Fibroblast of lung (primary cell): Measurements from ENCODE around the gene TEX35. TPM values are rescaled to one million over a fixed set of nuclear protein-coding genes. Genes with fewer than 3 reads are reported as not detected.

Source experiments
- DNase-seq, 2 donors: peaks; one replicate each; pipeline versions ENCODE4 v3.0.0 to v3.0.0-alpha.2; 2010; ENCODE audit warnings: low read depth in 2 of 2
- H2AFZ ChIP-seq: 2 replicates; pipeline ENCODE4 v1.5.1; 2012; ENCODE audit warnings: low read length, control low read depth, inconsistent platforms
- H3K27ac ChIP-seq: 2 replicates; pipeline ENCODE4 v1.5.1; 2011; ENCODE audit warnings: low read length, control low read depth; ENCODE audit not compliant: insufficient read depth
- H3K27me3 ChIP-seq: 2 replicates; pipeline ENCODE4 v1.5.1; 2011; ENCODE audit warnings: mild to moderate bottlenecking, low read length; ENCODE audit not compliant: control insufficient read depth, insufficient read depth
- H3K36me3 ChIP-seq: 2 replicates; pipeline ENCODE4 v1.5.1; 2011; ENCODE audit warnings: low read length; ENCODE audit not compliant: control insufficient read depth, insufficient read depth
- H3K4me1 ChIP-seq: 2 replicates; pipeline ENCODE4 v1.5.1; 2011; ENCODE audit warnings: low read length; ENCODE audit not compliant: control insufficient read depth, insufficient read depth; ENCODE audit errors: extremely low read depth
- H3K4me2 ChIP-seq: 2 replicates; pipeline ENCODE4 v1.5.1; 2011; ENCODE audit warnings: low read length, control low read depth; ENCODE audit not compliant: insufficient read depth; ENCODE audit errors: extremely low read depth
- H3K4me3 ChIP-seq, 4 experiments: fragments of 200-600 bp in 1 of 4; sonication (generic) in 1 of 4; replicated peaks in 1 of 4; 2 replicates each; pipeline ENCODE4 v1.5.1; 2011 to 2016; ENCODE audit warnings: low read length in 4 of 4, low read depth in 3 of 4, mild to moderate bottlenecking in 3 of 4, control low read depth in 2 of 4, inconsistent platforms in 1 of 4, mixed read lengths in 1 of 4; ENCODE audit not compliant: insufficient read depth in 1 of 4; ENCODE audit errors: control extremely low read depth in 1 of 4
- H3K79me2 ChIP-seq: 2 replicates; pipeline ENCODE4 v1.5.1; 2012; ENCODE audit warnings: mild to moderate bottlenecking, low read length, inconsistent platforms; ENCODE audit not compliant: control insufficient read depth, insufficient read depth
- H3K9ac ChIP-seq: 2 replicates; pipeline ENCODE4 v1.5.1; 2011; ENCODE audit warnings: mild to moderate bottlenecking, low read length, control low read depth; ENCODE audit not compliant: insufficient read depth
- H3K9me3 ChIP-seq: 2 replicates; pipeline ENCODE4 v1.5.1; 2012; ENCODE audit warnings: low read depth, low read length; ENCODE audit not compliant: control insufficient read depth, insufficient read depth
- H4K20me1 ChIP-seq: 2 replicates; pipeline ENCODE4 v1.5.1; 2011; ENCODE audit warnings: low read length; ENCODE audit not compliant: control insufficient read depth, insufficient read depth; ENCODE audit errors: extremely low read depth
- EZH2 ChIP-seq: IDR thresholded peaks from 2 replicates; pipeline ENCODE4 v1.5.1; 2012; ENCODE audit warnings: low read length, control low read depth, mild to moderate bottlenecking; ENCODE audit errors: missing control alignments
- polyA plus RNA-seq, 2 donors: library from polyadenylated mRNA; depleted of rRNA in 1 of 2; stranded (reverse) in 1 of 2; unstranded in 1 of 2; fragments of >200 nt; gene quantifications; 2 replicates each; pipeline ENCODE4 v1.2.1, GENCODE V29; 2011 to 2012; ENCODE audit warnings: missing spikeins in 1 of 2
- total RNA-seq: library from RNA; depleted of rRNA; stranded (reverse); fragments of >200 nt; gene quantifications from 2 replicates; pipeline ENCODE4 v1.2.1, GENCODE V29; 2014
- TF ChIP-seq, protein P1 (sequence below), 2 donors: IDR thresholded peaks in 1 of 2; conservative IDR thresholded peaks in 1 of 2; 1 replicate in 1 of 2; 2 replicates in 1 of 2; pipeline ENCODE4 v1.5.1; 2011 to 2012; ENCODE audit warnings: low read length in 2 of 2, control low read depth in 1 of 2, inconsistent platforms in 1 of 2, low read depth in 1 of 2, mild to moderate bottlenecking in 1 of 2

Gene TEX35
- total and polyA plus RNA-seq, 2 donors (not counting 1 experiment from before 2014, with no cell fraction given): 0.24 TPM; not detected in 1

DNA sequence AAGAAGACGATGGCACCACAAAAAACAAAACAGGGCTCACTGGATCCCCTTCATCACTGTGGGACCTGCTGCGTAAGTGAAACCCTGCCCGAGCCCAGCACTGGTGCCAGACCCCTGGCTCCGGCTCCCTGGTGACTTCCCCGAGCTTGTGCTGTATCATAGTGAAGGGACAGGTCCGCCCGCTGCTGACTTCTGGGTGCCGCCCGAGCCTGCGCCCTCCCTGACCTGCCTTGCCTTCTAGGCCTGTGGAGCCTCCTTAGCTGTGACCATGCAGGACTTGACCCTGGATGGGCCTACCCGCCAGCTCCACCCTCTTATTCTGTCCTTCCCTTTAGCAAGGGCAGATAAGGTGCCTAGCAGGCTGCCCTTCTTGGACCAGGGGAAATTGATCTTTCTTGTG is 7.9 kb downstream of the TEX35 start:
- Histone ChIP-seq H3K9ac (no peak overlapping the region), H4K20me1 (no peaks in the 10 kb centered on the region), H3K27ac (no peak overlapping the region), H3K79me2 (no peaks in the 10 kb centered on the region), H3K4me2 (no peak overlapping the region), H2AFZ (no peak overlapping the region), H3K4me3 (no peak overlapping the region), H3K36me3 (no peaks in the 10 kb centered on the region), H3K4me1 (no peaks in the 10 kb centered on the region), H3K27me3 (no peaks in the 10 kb centered on the region), H3K9me3 (no peaks in the 10 kb centered on the region)
- TF ChIP-seq, protein P1, sequence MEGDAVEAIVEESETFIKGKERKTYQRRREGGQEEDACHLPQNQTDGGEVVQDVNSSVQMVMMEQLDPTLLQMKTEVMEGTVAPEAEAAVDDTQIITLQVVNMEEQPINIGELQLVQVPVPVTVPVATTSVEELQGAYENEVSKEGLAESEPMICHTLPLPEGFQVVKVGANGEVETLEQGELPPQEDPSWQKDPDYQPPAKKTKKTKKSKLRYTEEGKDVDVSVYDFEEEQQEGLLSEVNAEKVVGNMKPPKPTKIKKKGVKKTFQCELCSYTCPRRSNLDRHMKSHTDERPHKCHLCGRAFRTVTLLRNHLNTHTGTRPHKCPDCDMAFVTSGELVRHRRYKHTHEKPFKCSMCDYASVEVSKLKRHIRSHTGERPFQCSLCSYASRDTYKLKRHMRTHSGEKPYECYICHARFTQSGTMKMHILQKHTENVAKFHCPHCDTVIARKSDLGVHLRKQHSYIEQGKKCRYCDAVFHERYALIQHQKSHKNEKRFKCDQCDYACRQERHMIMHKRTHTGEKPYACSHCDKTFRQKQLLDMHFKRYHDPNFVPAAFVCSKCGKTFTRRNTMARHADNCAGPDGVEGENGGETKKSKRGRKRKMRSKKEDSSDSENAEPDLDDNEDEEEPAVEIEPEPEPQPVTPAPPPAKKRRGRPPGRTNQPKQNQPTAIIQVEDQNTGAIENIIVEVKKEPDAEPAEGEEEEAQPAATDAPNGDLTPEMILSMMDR (conservative IDR thresholded peaks at IDR 0.05 in 1 of 2, IDR thresholded peaks at IDR 0.05 in 1 of 2; ENCODE audit: low read depth in 1 of 2, low read length in 2 of 2): no peak
- TF ChIP-seq EZH2: no peak
- no peak for DNase-seq

GRCh38 chr1:178521241-178521640 is 8.3 kb downstream of the TEX35 start:
- DNase-seq: no peak
- no peak overlapping the region for H3K27ac ChIP-seq

GRCh38 chr1:178527117-178527516 is 14.2 kb downstream of the TEX35 start:
- no peaks in the 10 kb centered on the region for H4K20me1 ChIP-seq

More at GRCh38 chr1:178521241-178521640, 8.3 kb downstream of the TEX35 start:
- no peaks in the 10 kb centered on the region for H3K79me2 ChIP-seq
- no peak overlapping the region for H2AFZ ChIP-seq
- H3K4me2 ChIP-seq: no peak overlapping the region
- H3K4me3 ChIP-seq: no peak overlapping the region
- H3K4me1 ChIP-seq: no peaks in the 10 kb centered on the region
- no peaks in the 10 kb centered on the region for H3K36me3 ChIP-seq
- H3K9me3 ChIP-seq: no peaks in the 10 kb centered on the region
- H3K9ac ChIP-seq: no peak overlapping the region
- no peaks in the 10 kb centered on the region for H4K20me1 ChIP-seq
- no peaks in the 10 kb centered on the region for H3K27me3 ChIP-seq
- no peak for TF ChIP-seq EZH2
- TF ChIP-seq, protein P1 (conservative IDR thresholded peaks at IDR 0.05 in 1 of 2, IDR thresholded peaks at IDR 0.05 in 1 of 2; ENCODE audit: low read depth in 1 of 2, low read length in 2 of 2): no peak

More at GRCh38 chr1:178527117-178527516, 14.2 kb downstream of the TEX35 start:
- DNase-seq: no peak
- Histone ChIP-seq H2AFZ (no peak overlapping the region), H3K79me2 (no peaks in the 10 kb centered on the region), H3K27ac (no peak overlapping the region), H3K4me1 (peaks cover 17% of the 10 kb centered on the region), H3K36me3 (no peaks in the 10 kb centered on the region), H3K27me3 (no peaks in the 10 kb centered on the region), H3K4me2 (no peak overlapping the region), H3K9me3 (no peaks in the 10 kb centered on the region), H3K9ac (no peak overlapping the region), H3K4me3 (no peak overlapping the region)
- no peak for TF ChIP-seq EZH2
- TF ChIP-seq, protein P1 (conservative IDR thresholded peaks at IDR 0.05 in 1 of 2, IDR thresholded peaks at IDR 0.05 in 1 of 2; ENCODE audit: low read depth in 1 of 2, low read length in 2 of 2): no peak
